ENCODE results near the gene NME1.
"Not testable (repeated sequence)": the region's sequence is repeated elsewhere in the genome, so short reads cannot be mapped to it uniquely, and the experiment has no call there.

NME1 gene

DNA sequence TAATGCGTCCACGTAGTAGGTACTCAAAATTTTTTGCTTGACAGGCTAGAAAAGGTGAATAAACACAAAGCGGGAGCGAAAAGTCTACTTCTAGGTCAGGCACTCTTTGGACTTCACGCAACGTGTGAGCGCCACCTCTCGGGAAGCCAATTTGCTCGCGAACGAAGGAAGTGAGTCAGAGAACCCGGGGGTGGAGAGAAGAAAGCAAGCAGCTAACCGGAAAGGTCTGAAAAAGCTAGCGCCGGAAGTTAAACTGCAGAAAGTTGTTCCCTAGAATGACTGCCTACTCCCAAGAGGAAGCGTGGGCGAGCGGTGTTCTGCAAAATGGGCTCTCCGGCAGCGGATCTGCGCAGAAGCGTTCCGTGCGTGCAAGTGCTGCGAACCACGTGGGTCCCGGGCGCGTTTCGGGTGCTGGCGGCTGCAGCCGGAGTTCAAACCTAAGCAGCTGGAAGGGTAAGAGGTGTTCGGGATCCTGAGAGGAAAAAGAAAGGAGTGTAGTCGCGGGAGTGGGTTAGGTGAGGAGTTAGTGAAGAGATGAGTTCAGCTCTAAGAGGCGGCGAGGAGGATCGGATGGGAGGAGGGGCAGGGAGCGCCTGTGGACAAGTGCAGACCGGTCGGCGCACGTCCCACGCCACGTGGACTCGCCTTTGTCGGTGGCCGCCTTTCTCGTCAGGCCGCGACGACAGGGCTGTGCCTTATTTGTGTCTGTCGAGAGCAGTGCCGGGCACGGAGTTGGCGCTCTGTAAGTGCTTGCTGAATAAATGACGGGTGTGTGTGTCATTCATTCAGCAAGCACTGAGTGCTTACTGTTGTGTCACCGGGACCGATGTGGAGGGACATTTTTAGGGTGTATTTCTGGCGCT lies at the start of gene NME1:
Gene NME1, plus strand, starts transcription at position 350 of the 863 bp plus-strand sequence. CDS start 2,096 bp downstream, outside the sequence.
- Histone ChIP-seq H3K36me3 (no peaks in the 10 kb centered on the region), H3K27ac (peak within 1 kb of the TSS; percentile 77), H3K9me3 (no peaks in the 10 kb centered on the region), H3K4me3 (ENCODE audit: low read depth in 1 of 2, low read length in 1 of 2) (peak within 1 kb of the TSS; percentile 73 to 77), H3K4me1 (ENCODE audit: control insufficient read depth in 1 of 2, insufficient read depth in 1 of 2, low read depth in 1 of 2, low read length in 1 of 2) (peaks cover 20% of the 10 kb centered on the region in 2 experiments), H3K27me3 (no peaks in the 10 kb centered on the region)
- peak; percentile 95 for TF ChIP-seq CTCF (IDR thresholded peaks at IDR 0.05)

- H3K4me3 ChIP-seq (ENCODE audit: low read depth in 1 of 2, low read length in 1 of 2) = no peak overlapping the region
- H3K27me3 ChIP-seq = no peaks in the 10 kb centered on the region
- no peaks in the 10 kb centered on the region for H3K9me3 ChIP-seq
- no peak for TF ChIP-seq CTCF (IDR thresholded peaks at IDR 0.05)
- peaks cover 9 to 12% of the 10 kb centered on the region in 2 experiments for H3K4me1 ChIP-seq (ENCODE audit: control insufficient read depth in 1 of 2, insufficient read depth in 1 of 2, low read depth in 1 of 2, low read length in 1 of 2)
- H3K27ac ChIP-seq = peak overlapping the region; percentile 4
- no peaks in the 10 kb centered on the region for H3K36me3 ChIP-seq
These were observed 45.6 kb upstream of the NME1 start for GRCh38 chr17:51107778-51108177.

GRCh38 chr17:51112303-51113222 lies 40.8 kb upstream of the NME1 start:
- Histone ChIP-seq H3K4me1 (ENCODE audit: control insufficient read depth in 1 of 2, insufficient read depth in 1 of 2, low read depth in 1 of 2, low read length in 1 of 2) (peaks cover 13% of the 10 kb centered on the region in 2 experiments), H3K27ac (peak overlapping the region; percentile 53)
- H3K36me3 ChIP-seq; H3K9me3 ChIP-seq; H3K27me3 ChIP-seq; H3K4me3 ChIP-seq (ENCODE audit: low read depth in 1 of 2, low read length in 1 of 2): not testable (repeated sequence)

GRCh38 chr17:51115179-51115578 lies 38.2 kb upstream of the NME1 start:
- Histone ChIP-seq H3K36me3 (no peaks in the 10 kb centered on the region), H3K9me3 (no peaks in the 10 kb centered on the region), H3K27ac (peak overlapping the region; percentile 52), H3K27me3 (no peaks in the 10 kb centered on the region), H3K4me3 (ENCODE audit: low read depth in 1 of 2, low read length in 1 of 2) (no peak overlapping the region), H3K4me1 (ENCODE audit: control insufficient read depth in 1 of 2, insufficient read depth in 1 of 2, low read depth in 1 of 2, low read length in 1 of 2) (peaks cover 28 to 32% of the 10 kb centered on the region in 2 experiments)
- TF ChIP-seq CTCF (IDR thresholded peaks at IDR 0.05) = no peak

- Histone ChIP-seq H3K36me3 (no peaks in the 10 kb centered on the region), H3K9me3 (no peaks in the 10 kb centered on the region), H3K27me3 (no peaks in the 10 kb centered on the region), H3K4me1 (ENCODE audit: control insufficient read depth in 1 of 2, insufficient read depth in 1 of 2, low read depth in 1 of 2, low read length in 1 of 2) (peaks cover 32 to 36% of the 10 kb centered on the region in 2 experiments), H3K4me3 (ENCODE audit: low read depth in 1 of 2, low read length in 1 of 2) (peak overlapping the region; percentile 97 to 98), H3K27ac (peak overlapping the region; percentile 100)
- no peak for TF ChIP-seq CTCF (IDR thresholded peaks at IDR 0.05)
These were observed 34.8 kb upstream of the NME1 start for GRCh38 chr17:51118330-51119195.

All from neutrophil (primary cell).